ENCODE measurements around the gene MPO. TPM values are rescaled to one million over a fixed set of nuclear protein-coding genes. Genes with fewer than 3 reads are reported as not detected.

The MPO gene
- total RNA-seq, 1 experiment from 2014 or later, result not detected

DNA sequence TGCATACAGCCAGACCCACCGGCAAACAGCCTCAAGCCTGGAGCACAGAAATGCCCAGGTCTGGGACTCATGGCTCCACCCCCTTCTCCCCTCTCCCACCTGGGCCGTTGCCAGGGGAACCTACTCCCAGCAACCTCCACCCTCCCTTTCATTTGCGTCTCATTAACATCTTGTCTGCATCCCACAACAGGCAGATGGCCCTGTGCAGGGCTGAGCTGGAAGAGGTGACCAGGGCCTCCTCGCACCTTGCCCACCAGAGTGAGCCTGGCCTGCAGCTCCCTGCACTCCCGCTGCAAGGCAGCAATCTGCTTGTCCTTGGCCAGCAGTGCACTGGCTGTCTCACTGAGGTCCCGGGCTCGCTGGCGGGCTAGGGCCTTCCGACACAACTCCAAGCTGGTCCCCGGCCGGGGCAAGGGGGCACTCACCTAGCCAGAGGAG, 44.6 kb upstream of the MPO start:
- DNase-seq, result peak; percentile 93
- peaks cover 50% of the 10 kb centered on the region for H3K27me3 Mint-ChIP-seq (ENCODE audit: low read depth)

More for the DNA sequence above, 44.6 kb upstream of the MPO start:
- no peaks in the 10 kb centered on the region; the same call in 1 of the 2 replicates for H3K27me3 ChIP-seq (ENCODE audit: insufficient read depth, low read length)
- H3K18ac ChIP-seq (ENCODE audit: insufficient read length, low read depth, low read length), result no peak overlapping the region
- no peak overlapping the region for H3K4ac ChIP-seq (ENCODE audit: low read depth, low read length)
- H3K79me2 ChIP-seq (ENCODE audit: insufficient read depth, low read length), result no peaks in the 10 kb centered on the region
- no peaks in the 10 kb centered on the region for H3K9me3 Mint-ChIP-seq
- peaks cover 15% of the 10 kb centered on the region for H3K23me2 ChIP-seq (ENCODE audit: insufficient read length, low read depth, low read length, poor library complexity, severe bottlenecking)
- H3K4me3 Mint-ChIP-seq, result peak overlapping the region; percentile 63 to 77
- H4K91ac ChIP-seq (ENCODE audit: insufficient read length, low read depth, low read length), result no peak overlapping the region
- no peaks in the 10 kb centered on the region for H3K79me1 ChIP-seq (ENCODE audit: insufficient read depth, low read depth, low read length, poor library complexity, severe bottlenecking)
- H3T11ph ChIP-seq (ENCODE audit: low read length), result no peak overlapping the region
- H3K23ac ChIP-seq (ENCODE audit: insufficient read length, low read depth, low read length), result no peak overlapping the region
- H3K4me1 Mint-ChIP-seq, result peaks cover 35 to 45% of the 10 kb centered on the region in 2 experiments
- WGBS (ENCODE audit: extremely low coverage, insufficient read length, low lambda C conversion rate), result no CpG with 5 or more reads among the region's 11 CpGs
- no peak overlapping the region for H4K5ac ChIP-seq (ENCODE audit: insufficient read length, low read depth, low read length)
- H4K8ac ChIP-seq (replicated peaks; ENCODE audit: insufficient read length, low read depth, low read length), result no peak overlapping the region
- H4K20me1 ChIP-seq (ENCODE audit: control insufficient read depth, insufficient read depth, insufficient read length), result no peaks in the 10 kb centered on the region
- H3K27ac ChIP-seq (ENCODE audit: insufficient read length, low read depth, low read length), result no peak overlapping the region
- H3K4me1 ChIP-seq (ENCODE audit: insufficient read depth, low read length), result peaks cover 3% of the 10 kb centered on the region; the same call in 1 of the 2 replicates
- H3K36me3 Mint-ChIP-seq (ENCODE audit: insufficient read depth in 1 of 3, low read depth in 3 of 3), result peaks cover 0 to 13% (median 2%) of the 10 kb centered on the region in 3 experiments; a peak in 5 of 7 replicates
- H3K9me3 ChIP-seq (ENCODE audit: control insufficient read depth, low read depth, low read length), result no peaks in the 10 kb centered on the region
- H3K4me2 ChIP-seq (ENCODE audit: insufficient read depth, insufficient read length, low read length), result peak overlapping the region; percentile 33
- H2BK15ac ChIP-seq (ENCODE audit: low read depth, low read length), result no peak overlapping the region
- H2AFZ ChIP-seq (ENCODE audit: low read length), result no peak overlapping the region
- H2BK5ac ChIP-seq (ENCODE audit: insufficient read length, low read length), result no peak overlapping the region
- H3K9ac ChIP-seq (ENCODE audit: extremely low read depth, insufficient read length, low read length), result no peak overlapping the region
- TF ChIP-seq, protein P1, sequence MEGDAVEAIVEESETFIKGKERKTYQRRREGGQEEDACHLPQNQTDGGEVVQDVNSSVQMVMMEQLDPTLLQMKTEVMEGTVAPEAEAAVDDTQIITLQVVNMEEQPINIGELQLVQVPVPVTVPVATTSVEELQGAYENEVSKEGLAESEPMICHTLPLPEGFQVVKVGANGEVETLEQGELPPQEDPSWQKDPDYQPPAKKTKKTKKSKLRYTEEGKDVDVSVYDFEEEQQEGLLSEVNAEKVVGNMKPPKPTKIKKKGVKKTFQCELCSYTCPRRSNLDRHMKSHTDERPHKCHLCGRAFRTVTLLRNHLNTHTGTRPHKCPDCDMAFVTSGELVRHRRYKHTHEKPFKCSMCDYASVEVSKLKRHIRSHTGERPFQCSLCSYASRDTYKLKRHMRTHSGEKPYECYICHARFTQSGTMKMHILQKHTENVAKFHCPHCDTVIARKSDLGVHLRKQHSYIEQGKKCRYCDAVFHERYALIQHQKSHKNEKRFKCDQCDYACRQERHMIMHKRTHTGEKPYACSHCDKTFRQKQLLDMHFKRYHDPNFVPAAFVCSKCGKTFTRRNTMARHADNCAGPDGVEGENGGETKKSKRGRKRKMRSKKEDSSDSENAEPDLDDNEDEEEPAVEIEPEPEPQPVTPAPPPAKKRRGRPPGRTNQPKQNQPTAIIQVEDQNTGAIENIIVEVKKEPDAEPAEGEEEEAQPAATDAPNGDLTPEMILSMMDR (conservative IDR thresholded peaks at IDR 0.05), result no peak
- H3K14ac ChIP-seq (ENCODE audit: insufficient read depth, low read length), result no peak overlapping the region
- no peak overlapping the region for H2BK120ac ChIP-seq (ENCODE audit: low read depth, low read length, poor library complexity, severe bottlenecking)
- H3K56ac ChIP-seq (ENCODE audit: insufficient read length, low read depth, low read length), result no peak overlapping the region
- H2BK12ac ChIP-seq (ENCODE audit: insufficient read length, low read depth, low read length), result no peak overlapping the region
- no peak overlapping the region; a peak in 1 of 7 replicates for H3K27ac Mint-ChIP-seq
- H2BK20ac ChIP-seq (ENCODE audit: low read depth, low read length, poor library complexity, severe bottlenecking), result no peak overlapping the region
- H2AK5ac ChIP-seq (ENCODE audit: insufficient read length, low read length), result no peak overlapping the region
